ENCODE data around the gene R3HDM1. TPM values are rescaled to one million over a fixed set of nuclear protein-coding genes. Genes with fewer than 3 reads are reported as not detected.
"Not testable (repeated sequence)": the region's sequence is repeated elsewhere in the genome, so short reads cannot be mapped to it uniquely, and the experiment has no call there.

R3HDM1 gene
- total RNA-seq, 4 donors from 2014 or later = 13.7 to 22.3 (median 19.2) TPM

DNA sequence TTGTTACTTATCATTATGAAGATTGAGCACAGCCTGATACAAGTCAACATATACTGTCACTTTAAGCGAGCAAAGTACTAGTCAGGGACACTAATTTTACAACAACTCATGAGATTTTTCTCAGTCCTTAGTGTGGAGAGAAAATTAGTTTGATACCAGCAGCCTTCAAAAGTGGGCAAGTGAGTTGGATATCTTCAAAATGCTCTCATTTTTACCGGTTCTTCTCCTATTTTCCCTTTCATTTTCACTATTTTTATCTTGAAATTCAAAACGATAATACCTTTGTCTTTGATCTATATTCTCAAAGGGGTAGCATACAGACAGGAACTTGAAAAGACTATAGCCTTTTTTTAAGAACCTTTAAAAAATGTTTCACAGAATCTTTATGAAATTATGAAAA is 158.4 kb downstream of the R3HDM1 start:
- H3K4me3 ChIP-seq = no peak overlapping the region
- no peak overlapping the region for H3K27ac ChIP-seq
- no peaks in the 10 kb centered on the region for H3K27me3 ChIP-seq
- H3K9me3 ChIP-seq = no peaks in the 10 kb centered on the region
- TF ChIP-seq EP300 (IDR thresholded peaks at IDR 0.05; ENCODE audit: low read depth) = no peak
- TF ChIP-seq POLR2A (IDR thresholded peaks at IDR 0.05) = no peak
- no peak for TF ChIP-seq CTCF (IDR thresholded peaks at IDR 0.05)
- no peak for TF ChIP-seq POLR2AphosphoS5 (IDR thresholded peaks at IDR 0.05)
- DNase-seq = no peak
- H3K36me3 ChIP-seq = no peaks in the 10 kb centered on the region
- no peaks in the 10 kb centered on the region for H3K4me1 ChIP-seq
- in situ Hi-C loops (cut with MboI; ENCODE audit: low pct_ligation_motif_present in 1 of 4, low pct_unique_long_range_greater_than_20kb in 1 of 4, low sequenced_read_pairs in 3 of 4) (no loop called here), intact Hi-C loops (cut with DNase I; ENCODE audit: low total_unique reads) (no loop called here)
- WGBS, 2 donors (ENCODE audit: low coverage in 1 of 2) = 60 to 78% methylated on average over 3 of the region's 3 CpGs

GRCh38 chr2:135694711-135695110 is 163.4 kb downstream of the R3HDM1 start:
- TF ChIP-seq EP300 (IDR thresholded peaks at IDR 0.05; ENCODE audit: low read depth) = no peak
- H3K27me3 ChIP-seq = no peaks in the 10 kb centered on the region
- H3K36me3 ChIP-seq = no peaks in the 10 kb centered on the region
- in situ Hi-C loops (cut with MboI; ENCODE audit: low pct_ligation_motif_present in 1 of 4, low pct_unique_long_range_greater_than_20kb in 1 of 4, low sequenced_read_pairs in 3 of 4) = no loop called here
- no peak overlapping the region for H3K4me3 ChIP-seq
- no peak for DNase-seq
- H3K9me3 ChIP-seq = no peaks in the 10 kb centered on the region
- intact Hi-C loops (cut with DNase I; ENCODE audit: low total_unique reads) = no loop called here
- H3K27ac ChIP-seq = no peak overlapping the region
- no peaks in the 10 kb centered on the region for H3K4me1 ChIP-seq
- WGBS, 2 donors (ENCODE audit: low coverage in 1 of 2) = 94 to 100% methylated on average over 2 of the region's 2 CpGs

DNA sequence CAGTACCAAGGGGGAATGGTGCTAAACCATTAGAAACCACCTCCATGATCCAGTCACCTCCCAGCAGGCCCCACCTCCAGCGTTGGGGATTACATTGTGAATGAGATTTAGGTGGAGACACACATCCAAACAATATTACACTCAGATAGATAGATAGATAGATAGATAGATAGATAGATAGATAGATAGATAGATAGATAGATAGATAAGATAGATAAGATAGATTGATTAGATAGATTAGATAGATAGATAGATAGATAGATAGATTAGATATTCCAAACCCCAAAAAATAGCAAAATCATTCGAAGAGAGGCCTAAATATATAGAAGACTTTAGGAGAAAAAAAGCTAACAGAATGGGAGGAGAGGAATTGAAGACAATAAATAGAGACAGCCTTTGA is 167.6 kb downstream of the R3HDM1 start:
- intact Hi-C loops (cut with DNase I; ENCODE audit: low total_unique reads) (no loop called here), in situ Hi-C loops (cut with MboI; ENCODE audit: low pct_ligation_motif_present in 1 of 4, low pct_unique_long_range_greater_than_20kb in 1 of 4, low sequenced_read_pairs in 3 of 4) (no loop called here)
- TF ChIP-seq POLR2AphosphoS5 (IDR thresholded peaks at IDR 0.05) (no peak), EP300 (IDR thresholded peaks at IDR 0.05; ENCODE audit: low read depth) (no peak), CTCF (IDR thresholded peaks at IDR 0.05) (no peak), POLR2A (IDR thresholded peaks at IDR 0.05) (no peak)

GRCh38 chr2:135701442-135701841 is 170.2 kb downstream of the R3HDM1 start:
- TF ChIP-seq POLR2AphosphoS5 (IDR thresholded peaks at IDR 0.05) (no peak), EP300 (IDR thresholded peaks at IDR 0.05; ENCODE audit: low read depth) (no peak), CTCF (IDR thresholded peaks at IDR 0.05) (no peak), POLR2A (IDR thresholded peaks at IDR 0.05) (no peak)
- DNase-seq = no peak
- Histone ChIP-seq H3K9me3 (no peaks in the 10 kb centered on the region), H3K4me3 (no peak overlapping the region), H3K27ac (no peak overlapping the region), H3K36me3 (no peaks in the 10 kb centered on the region), H3K27me3 (no peaks in the 10 kb centered on the region), H3K4me1 (no peaks in the 10 kb centered on the region)
- WGBS, 2 donors (ENCODE audit: low coverage in 1 of 2) = 86 to 91% methylated on average over 2 of the region's 2 CpGs
- in situ Hi-C loops (cut with MboI; ENCODE audit: low pct_ligation_motif_present in 1 of 4, low pct_unique_long_range_greater_than_20kb in 1 of 4, low sequenced_read_pairs in 3 of 4) = loop anchor here in 2 of 4 donors (25.0 kb wide), 2 partner anchors 689 to 714 kb away; no protein-coding TSS in a partner anchor
- intact Hi-C loops (cut with DNase I; ENCODE audit: low total_unique reads) = no loop called here

More for the DNA sequence above, 167.6 kb downstream of the R3HDM1 start:
- no peaks in the 10 kb centered on the region for H3K27me3 ChIP-seq
- WGBS, 2 donors (ENCODE audit: low coverage in 1 of 2) = 82 to 94% methylated on average over 2 of the region's 2 CpGs
- H3K9me3 ChIP-seq = no peaks in the 10 kb centered on the region
- H3K27ac ChIP-seq = no peak overlapping the region
- H3K4me1 ChIP-seq = no peaks in the 10 kb centered on the region
- no peak overlapping the region for H3K4me3 ChIP-seq
- no peak for DNase-seq
- no peaks in the 10 kb centered on the region for H3K36me3 ChIP-seq

DNA sequence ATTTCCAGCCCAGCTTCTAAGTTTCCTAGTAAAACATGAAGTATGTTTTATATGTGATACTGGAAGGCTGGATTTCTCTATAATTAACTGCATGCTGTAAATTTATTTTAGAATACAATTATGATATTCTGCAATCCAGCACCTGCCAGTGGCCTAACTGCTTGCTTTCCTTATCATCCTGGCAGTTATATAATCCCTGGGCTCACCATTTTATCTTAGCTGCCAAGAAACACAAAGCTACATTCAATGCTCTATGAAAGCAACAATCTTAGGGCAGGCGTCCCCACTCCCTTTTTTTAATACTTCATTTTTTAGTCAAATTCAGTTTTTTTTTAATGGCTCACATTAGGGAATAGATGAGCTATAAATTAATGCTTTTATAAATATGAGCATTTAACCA is 172.0 kb downstream of the R3HDM1 start:
- TF ChIP-seq POLR2AphosphoS5 (IDR thresholded peaks at IDR 0.05) (no peak), CTCF (IDR thresholded peaks at IDR 0.05) (no peak), POLR2A (IDR thresholded peaks at IDR 0.05) (no peak), EP300 (IDR thresholded peaks at IDR 0.05; ENCODE audit: low read depth) (no peak)
- in situ Hi-C loops (cut with MboI; ENCODE audit: low pct_ligation_motif_present in 1 of 4, low pct_unique_long_range_greater_than_20kb in 1 of 4, low sequenced_read_pairs in 3 of 4) = loop anchor here in 2 of 4 donors (25.0 kb wide), 2 partner anchors 691 to 716 kb away; no protein-coding TSS in a partner anchor
- Histone ChIP-seq H3K4me1 (no peaks in the 10 kb centered on the region), H3K4me3 (no peak overlapping the region), H3K9me3 (no peaks in the 10 kb centered on the region), H3K36me3 (no peaks in the 10 kb centered on the region), H3K27me3 (no peaks in the 10 kb centered on the region), H3K27ac (no peak overlapping the region)
- intact Hi-C loops (cut with DNase I; ENCODE audit: low total_unique reads) = no loop called here
- WGBS, 2 donors (ENCODE audit: low coverage in 1 of 2) = 27 to 41% methylated on average over 1 of the region's 1 CpG
- no peak for DNase-seq

GRCh38 chr2:135704075-135704474 is 172.8 kb downstream of the R3HDM1 start:
- intact Hi-C loops (cut with DNase I; ENCODE audit: low total_unique reads); H3K4me1 ChIP-seq; H3K9me3 ChIP-seq; H3K27me3 ChIP-seq; DNase-seq; H3K4me3 ChIP-seq; H3K27ac ChIP-seq; H3K36me3 ChIP-seq: not testable (repeated sequence)
- in situ Hi-C loops (cut with MboI; ENCODE audit: low pct_ligation_motif_present in 1 of 4, low pct_unique_long_range_greater_than_20kb in 1 of 4, low sequenced_read_pairs in 3 of 4) = loop anchor here in 2 of 4 donors (25.0 kb wide), 2 partner anchors 692 to 717 kb away; no protein-coding TSS in a partner anchor
- 70 to 89% methylated on average over 2 to 5 of the region's 5 CpGs for WGBS, 2 donors (ENCODE audit: low coverage in 1 of 2)
